GM19099 (cell line): ENCODE results near the gene RAPGEF2.

Source experiments
- POLR2A ChIP-seq: IDR thresholded peaks from 3 replicates; pipeline ENCODE4 v1.6.1; 2011; ENCODE audit warnings: low read depth; ENCODE audit not compliant: insufficient read length; ENCODE audit errors: extremely low read depth

RAPGEF2 gene

DNA sequence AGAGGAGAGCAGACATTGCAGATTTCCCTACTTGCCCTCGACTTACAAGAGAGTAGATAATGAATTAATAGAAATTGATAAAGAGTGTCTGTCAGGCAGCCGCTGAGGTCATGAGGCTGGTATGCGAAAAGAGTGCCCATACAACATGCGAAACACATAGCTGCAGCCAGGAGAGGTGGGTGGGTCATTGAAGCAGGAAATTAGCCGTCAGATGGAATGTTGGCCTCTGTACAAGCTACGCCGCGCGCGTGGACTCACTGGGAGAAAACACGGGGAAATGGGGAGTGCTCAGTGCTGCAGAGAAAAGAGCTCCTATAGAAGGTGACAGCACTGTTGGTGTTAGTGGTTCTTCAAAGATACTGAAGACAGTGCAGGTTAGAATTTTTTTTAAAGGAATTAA is 125.1 kb downstream of the RAPGEF2 start:
- TF ChIP-seq POLR2A: no peak

DNA sequence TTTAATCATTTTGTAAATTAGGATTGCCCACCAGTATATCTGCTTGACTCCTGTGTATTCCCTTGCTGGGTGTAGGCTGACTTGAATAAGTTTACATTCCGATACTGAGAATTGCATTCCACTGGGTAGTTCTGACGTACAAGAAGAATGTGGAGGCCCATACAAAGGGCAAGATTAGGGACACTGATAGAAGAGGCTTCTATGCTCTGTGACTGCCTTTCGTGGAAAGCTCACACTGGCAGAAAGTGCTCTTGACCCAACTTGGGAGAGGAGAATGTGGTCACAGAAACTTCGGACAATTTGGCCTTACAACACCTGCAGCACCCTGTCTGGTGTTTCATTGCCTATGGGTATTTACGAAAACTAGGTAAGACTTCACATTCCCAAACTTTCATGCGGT is 126.3 kb downstream of the RAPGEF2 start:
- TF ChIP-seq POLR2A: no peak

DNA sequence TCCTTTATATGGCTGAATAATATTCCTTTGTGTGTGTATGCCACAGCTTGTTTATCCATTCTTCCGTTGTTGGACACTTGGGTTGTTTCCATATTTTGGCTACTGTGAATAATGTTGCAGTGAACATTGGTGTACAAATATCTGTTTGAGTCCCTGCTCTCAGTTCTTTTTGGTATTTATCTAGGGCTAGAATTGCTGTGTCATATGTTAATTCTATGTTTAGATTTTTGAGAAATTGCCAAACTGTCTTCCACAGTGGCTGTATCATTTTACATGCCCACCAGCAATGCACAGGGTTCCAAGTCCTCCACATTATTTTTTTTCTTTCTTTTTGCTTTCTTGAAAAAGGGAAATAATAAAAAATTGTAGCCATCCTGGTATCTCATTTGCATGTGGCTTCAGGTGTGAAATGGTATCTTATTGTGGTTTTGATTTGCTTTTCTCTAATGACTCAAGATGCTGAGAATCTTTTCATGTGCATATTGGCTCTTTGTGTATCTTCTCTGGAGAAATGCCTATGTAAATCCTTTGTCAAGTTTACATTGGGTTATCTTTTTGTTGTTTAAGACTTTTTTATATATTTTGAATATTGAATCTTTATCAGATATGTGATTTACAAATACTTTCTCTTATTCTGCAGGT is 129.7 kb downstream of the RAPGEF2 start:
- no peak for TF ChIP-seq POLR2A

DNA sequence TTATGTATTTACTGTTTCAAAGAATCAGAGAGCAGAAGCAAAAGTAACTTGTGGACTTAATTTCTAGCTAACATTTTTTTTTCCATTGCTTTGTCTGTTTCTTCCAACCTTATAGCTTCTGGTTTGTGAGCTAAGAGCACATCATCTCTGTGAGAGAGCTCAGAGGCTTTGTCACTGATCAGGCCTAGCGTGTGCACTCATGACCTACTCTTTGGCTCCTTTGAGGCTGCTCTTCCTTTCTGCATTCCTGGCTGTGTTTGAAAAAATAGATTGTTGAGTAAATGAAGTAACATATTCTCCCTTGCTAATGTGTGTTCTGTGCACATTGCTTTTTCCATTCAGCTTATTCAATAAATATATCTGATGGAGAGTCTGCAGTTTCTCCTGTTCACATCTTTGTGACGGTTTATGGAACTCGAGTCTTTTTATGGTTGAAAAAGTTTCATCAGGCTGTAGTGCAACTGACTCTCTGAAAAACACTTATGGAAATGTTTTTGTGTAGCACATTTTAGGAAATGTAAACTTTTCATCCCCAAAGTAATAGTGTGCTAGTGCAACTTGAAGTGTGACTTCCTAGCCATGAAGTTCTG is 133.0 kb downstream of the RAPGEF2 start:
- TF ChIP-seq POLR2A: no peak

DNA sequence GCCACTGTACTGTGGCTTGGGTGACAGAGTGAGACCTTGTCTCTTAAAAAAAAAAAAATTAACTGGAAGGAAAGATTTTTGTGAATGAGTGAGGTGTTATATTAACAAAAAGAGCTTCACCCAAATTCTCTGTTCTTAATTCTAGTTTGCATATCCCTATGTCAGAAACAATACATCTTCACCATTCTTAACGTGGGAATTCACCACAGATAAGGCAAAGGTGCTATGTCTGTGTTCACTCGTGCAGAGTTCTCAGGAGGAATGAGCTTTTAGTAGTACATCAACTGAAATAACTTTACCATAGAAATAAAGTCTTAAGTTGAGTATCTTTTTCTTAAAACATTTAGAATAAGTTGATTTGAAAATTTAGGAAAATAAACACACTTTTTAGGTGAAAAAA is 135.1 kb downstream of the RAPGEF2 start:
- no peak for TF ChIP-seq POLR2A

DNA sequence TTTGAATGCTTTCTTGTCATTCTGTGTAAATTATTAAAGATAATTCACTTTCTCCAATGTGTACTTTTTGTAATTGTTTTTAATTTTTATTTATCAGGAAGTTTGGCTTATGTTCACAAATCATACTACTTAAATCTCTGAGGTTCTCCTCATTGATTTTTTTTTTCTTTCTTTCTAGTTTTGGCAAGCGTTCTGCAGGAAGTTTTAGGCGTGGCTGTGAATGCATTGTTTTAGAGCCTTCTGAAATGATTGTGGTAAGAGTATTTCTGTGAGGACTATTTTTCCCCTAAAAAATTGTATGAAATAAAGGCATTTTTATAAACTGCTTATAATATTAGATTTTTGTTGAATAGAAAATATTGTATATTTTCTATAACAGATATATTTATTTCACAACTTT is 135.8 kb downstream of the RAPGEF2 start:
- no peak for TF ChIP-seq POLR2A

DNA sequence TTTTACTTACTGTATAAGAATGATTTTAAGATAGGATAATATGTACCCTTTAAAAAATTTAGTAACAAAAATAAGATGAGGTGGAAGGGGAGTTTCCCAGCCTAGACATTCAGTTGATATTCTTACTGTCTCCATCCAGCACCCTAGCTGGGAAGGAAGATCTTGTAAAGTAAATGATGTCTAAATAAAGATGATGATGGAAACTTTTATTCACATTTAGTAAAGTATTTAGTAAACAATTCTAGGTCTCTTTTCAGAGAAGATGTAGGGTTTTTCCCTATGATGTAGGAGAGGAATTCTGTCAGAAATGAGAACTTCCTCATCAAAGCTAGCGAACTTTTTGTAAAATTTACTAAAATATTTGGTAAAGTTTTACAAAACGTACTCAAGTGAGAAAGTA is 136.8 kb downstream of the RAPGEF2 start:
- TF ChIP-seq POLR2A: no peak

DNA sequence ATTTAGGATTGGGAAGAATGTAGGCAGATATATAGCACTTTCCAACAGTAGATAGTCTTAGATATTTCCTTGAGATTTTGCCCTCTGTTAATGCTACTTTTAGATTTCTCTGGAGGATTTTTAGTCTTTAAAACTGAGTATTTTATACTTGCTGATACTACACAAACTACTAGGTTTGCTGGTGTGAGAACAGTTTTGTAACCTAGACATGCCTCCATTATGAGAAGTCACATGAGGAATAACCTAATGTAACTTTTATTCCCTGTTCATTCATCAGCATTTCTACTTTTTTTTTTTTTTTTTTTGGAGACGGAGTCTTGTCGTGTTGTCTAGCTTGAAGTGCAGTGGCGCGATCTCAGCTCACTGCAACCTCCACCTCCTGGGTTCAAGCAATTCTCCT is 137.2 kb downstream of the RAPGEF2 start:
- TF ChIP-seq POLR2A: no peak

DNA sequence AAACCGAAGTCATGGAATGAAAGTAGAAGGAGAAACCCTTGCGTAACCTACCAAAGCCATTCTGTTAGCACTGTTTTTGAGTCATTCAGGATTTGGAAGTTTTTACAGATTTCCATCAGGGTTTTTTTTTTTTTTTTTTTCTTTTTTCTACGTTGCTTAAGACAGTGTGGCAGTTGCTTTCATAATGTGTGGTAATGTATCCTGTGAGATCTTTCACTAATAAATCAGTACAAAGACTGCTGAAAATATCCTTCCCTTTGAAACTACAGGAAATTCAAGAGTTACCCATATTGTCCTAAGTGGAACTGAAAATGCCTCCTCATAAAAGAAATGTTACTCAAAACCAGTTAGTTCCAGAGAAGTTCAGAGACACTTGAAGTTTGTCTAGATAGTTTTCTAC is 137.8 kb downstream of the RAPGEF2 start:
- TF ChIP-seq POLR2A: no peak

DNA sequence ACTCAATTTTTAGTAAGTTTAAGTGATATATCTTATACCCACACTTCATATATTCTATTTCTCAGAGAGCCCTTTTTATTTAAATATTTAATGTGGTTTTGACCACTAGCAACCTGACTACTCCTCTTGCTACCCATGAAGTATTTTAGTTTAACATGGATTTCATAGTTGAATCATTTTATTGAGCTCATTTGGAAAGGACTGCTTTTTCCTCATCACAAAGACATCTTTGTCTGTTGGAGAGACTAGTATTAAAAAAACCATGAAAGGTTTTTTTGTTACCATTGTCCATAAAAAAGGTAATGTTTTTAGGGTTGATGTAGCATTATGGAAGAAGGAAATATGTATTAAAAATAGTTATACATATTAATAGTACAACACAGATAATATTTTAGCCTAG is 139.5 kb downstream of the RAPGEF2 start:
- no peak for TF ChIP-seq POLR2A

DNA sequence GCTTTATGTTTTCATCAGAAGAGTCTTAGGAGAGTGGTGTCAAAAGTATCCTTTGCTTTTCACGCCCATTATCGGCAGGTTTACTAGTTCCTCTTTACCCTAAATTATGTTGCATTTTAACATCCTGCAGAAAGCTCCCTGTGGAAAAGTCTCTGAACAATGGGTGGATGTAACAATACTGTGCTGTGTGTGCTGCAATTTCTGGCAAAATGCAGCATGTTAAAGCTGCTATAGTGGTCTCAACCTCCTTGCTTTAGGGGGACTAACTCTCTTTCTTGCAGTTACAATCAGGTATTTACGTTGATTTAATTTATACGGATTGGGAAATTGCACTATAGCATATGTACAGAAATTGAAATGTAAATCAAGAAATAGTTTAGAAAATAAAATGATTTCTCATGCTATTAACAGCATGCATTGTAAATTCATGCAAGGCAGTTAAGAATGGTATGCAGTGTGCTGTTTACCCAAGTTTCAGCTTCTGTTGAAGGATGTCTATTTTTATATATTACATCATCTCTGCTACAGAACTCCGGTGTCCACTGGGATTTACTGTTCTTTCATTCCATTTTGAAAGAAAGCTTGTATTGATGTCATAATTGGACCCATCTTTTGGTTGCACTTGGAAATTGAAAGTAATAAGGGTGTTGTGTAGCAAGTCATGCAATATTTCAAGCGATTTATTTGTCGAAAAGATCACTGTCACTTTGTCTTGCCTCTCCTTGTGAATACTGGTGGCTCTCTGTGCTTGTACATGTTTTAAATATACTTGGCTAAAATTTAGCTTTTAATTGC is 145.7 kb downstream of the RAPGEF2 start:
- TF ChIP-seq POLR2A: no peak

DNA sequence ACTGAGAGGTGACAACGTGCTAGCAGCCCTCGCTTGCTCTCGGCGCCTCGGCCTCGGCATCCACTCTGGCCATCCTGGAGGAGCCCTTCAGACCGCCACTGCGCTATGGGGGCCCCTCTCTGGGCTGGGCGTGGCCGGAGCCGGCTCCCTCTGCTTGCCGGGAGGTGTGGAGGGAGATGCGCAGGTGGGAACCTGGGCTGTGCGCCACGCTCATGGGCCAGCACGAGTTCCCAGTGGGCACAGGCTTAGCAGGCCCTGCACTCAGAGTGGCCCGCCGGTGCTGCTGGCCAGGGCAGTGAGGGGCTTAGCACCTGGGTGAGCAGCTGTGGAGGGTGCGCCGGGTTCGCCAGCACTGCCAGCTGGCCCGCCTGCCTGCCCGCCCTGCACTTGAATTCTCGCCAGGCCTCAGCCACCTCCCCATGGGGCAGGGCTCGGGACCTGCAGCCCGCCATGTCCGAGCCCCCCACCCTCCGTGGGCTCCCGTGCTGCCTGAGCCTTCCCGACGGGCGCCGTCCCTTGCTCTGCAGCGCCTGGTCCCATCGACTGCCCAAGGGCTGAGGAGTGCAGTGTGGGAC is 148.0 kb downstream of the RAPGEF2 start:
- TF ChIP-seq POLR2A: no peak

DNA sequence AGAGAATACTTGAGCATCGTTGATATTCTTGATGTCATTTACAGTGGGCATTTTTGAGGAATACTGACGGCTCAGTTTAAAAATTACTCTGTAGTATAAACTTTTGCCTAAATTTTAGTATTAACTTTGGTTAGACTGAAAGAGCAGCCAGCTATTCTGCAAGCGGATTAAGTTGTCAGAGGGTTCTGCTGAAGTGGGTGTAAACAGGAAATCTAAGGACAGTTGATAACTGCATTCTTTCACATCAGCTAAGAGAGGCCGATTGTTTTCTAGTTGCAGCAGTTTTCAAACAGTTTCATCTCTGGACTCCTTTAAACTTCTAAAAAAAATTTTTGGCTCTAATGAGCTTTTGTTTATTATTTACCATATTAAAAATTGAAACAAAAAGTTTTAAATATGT is 149.6 kb downstream of the RAPGEF2 start:
- no peak for TF ChIP-seq POLR2A

DNA sequence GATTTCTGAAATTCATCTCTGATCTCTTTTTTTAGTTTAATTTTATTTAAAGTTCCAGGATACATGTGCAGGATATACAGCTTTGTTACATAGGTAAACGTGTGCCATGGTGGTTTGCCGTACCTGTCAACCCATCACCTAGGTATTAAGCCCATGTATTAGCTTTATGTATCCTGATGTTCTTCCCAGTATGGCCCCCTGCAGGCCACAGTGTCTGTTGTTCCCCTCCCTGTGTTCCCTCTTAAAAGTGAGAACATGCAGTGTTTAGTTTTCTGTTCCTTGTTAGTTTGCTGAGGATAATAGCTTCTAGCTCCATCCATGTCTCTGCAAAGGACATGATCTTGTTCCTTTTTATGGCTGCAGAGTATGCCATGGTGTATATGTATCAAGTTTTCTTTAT is 153.2 kb downstream of the RAPGEF2 start:
- no peak for TF ChIP-seq POLR2A

DNA sequence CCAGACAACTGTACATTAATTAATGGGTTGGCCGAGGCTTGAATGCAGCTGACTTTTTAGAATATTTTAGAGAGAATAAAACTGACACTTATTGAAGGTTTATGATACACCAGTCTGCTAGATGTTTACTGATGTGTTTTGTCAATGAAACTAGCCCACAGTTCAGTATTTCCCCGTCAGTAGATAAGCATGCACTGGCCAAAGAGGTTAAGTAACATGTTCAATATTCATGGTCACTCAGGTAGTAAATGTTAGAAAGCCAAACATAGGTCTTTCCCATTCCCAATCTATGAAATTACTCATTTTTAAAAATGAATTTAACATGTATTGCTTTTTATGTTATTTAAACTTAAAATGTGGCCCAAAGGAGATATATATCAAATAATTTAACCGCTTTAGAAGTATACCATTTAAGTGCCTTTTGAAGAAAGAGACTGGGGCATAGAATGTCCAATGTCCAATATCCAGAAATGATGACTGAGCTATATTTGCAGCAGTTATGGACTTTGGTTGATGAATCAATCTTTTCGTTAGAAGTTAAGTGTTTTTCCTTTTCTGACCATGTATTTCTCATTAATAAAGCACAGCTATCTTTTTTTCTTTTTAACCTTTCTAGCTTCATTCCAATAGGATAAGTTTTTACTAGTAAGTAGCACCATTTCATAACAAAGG is 156.1 kb downstream of the RAPGEF2 start:
- TF ChIP-seq POLR2A: no peak
